HFFc6 (cell line): Measurements from ENCODE around the gene RNF208. TPM values are rescaled to one million over a fixed set of nuclear protein-coding genes. Genes with fewer than 3 reads are reported as not detected.

Experiments used
- DNase-seq: peaks from one replicate; pipeline ENCODE4 v3.0.0-alpha.2; 2018
- H3K27ac Mint-ChIP-seq: 2 replicates; pipeline ENCODE4 v1.8.0; 2020; ENCODE audit warnings: mild to moderate bottlenecking, mixed read lengths
- H3K27me3 Mint-ChIP-seq: 2 replicates; pipeline ENCODE4 v1.8.0; 2021; ENCODE audit warnings: mild to moderate bottlenecking, moderate library complexity, mixed read lengths; ENCODE audit not compliant: insufficient read depth
- H3K36me3 Mint-ChIP-seq: 2 replicates; pipeline ENCODE4 v1.8.0; 2021; ENCODE audit warnings: low read depth, mixed read lengths
- H3K4me1 Mint-ChIP-seq: 2 replicates; pipeline ENCODE4 v1.8.0; 2020; ENCODE audit warnings: low read depth, mixed read lengths
- H3K4me3 Mint-ChIP-seq: 2 replicates; pipeline ENCODE4 v1.8.0; 2020; ENCODE audit warnings: mild to moderate bottlenecking, moderate library complexity, mixed read lengths
- H3K9me3 Mint-ChIP-seq: 2 replicates; pipeline ENCODE4 v1.8.0; 2020; ENCODE audit warnings: mild to moderate bottlenecking, mixed read lengths
- CTCF ChIP-seq: fragments of 200-600 bp; sonication (generic); IDR thresholded peaks from 2 replicates; pipeline ENCODE4 v1.5.0; 2021; ENCODE audit warnings: antibody characterized with exemption, mild to moderate bottlenecking
- total RNA-seq, 6 experiments: library from RNA; stranded (reverse); fragmentation: NEBNext Ultra II Directional; extraction: Animal tissue kit (Norgen Biotek cat#: 25700); gene quantifications; 2 replicates in 1 of 6; 3 replicates in 5 of 6; pipeline ENCODE4 v1.2.3, GENCODE V29; 2021

Gene RNF208
- total RNA-seq, 6 experiments from 2014 or later: 2.5 to 3.8 (median 3.4) TPM

GRCh38 chr9:137220317-137221094 is 1.5 kb downstream of the RNF208 start:
- no peak for TF ChIP-seq CTCF
- DNase-seq: no peak
- Mint-ChIP-seq H3K4me1 (peaks cover 5% of the 10 kb centered on the region; the same call in 1 of the 2 replicates), H3K27me3 (no peaks in the 10 kb centered on the region; the same call in 1 of the 2 replicates), H3K36me3 (no peaks in the 10 kb centered on the region), H3K4me3 (no peak overlapping the region), H3K9me3 (no peaks in the 10 kb centered on the region), H3K27ac (no peak overlapping the region)

GRCh38 chr9:137219757-137220316 is 2.2 kb downstream of the RNF208 start:
- H3K27ac Mint-ChIP-seq: no peak overlapping the region
- H3K4me3 Mint-ChIP-seq: no peak overlapping the region
- no peaks in the 10 kb centered on the region for H3K9me3 Mint-ChIP-seq
- DNase-seq: no peak
- peaks cover 5% of the 10 kb centered on the region; the same call in 1 of the 2 replicates for H3K4me1 Mint-ChIP-seq
- H3K27me3 Mint-ChIP-seq: no peaks in the 10 kb centered on the region; the same call in 1 of the 2 replicates
- no peak for TF ChIP-seq CTCF
- H3K36me3 Mint-ChIP-seq: no peaks in the 10 kb centered on the region

- TF ChIP-seq CTCF: no peak
- H3K9me3 Mint-ChIP-seq: no peaks in the 10 kb centered on the region
- no peak overlapping the region for H3K4me3 Mint-ChIP-seq
- no peaks in the 10 kb centered on the region for H3K36me3 Mint-ChIP-seq
- H3K27me3 Mint-ChIP-seq: no peaks in the 10 kb centered on the region; the same call in 1 of the 2 replicates
- peak overlapping the region; percentile 52; the same call in 1 of the 2 replicates for H3K27ac Mint-ChIP-seq
- H3K4me1 Mint-ChIP-seq: peaks cover 5% of the 10 kb centered on the region; the same call in 1 of the 2 replicates
- DNase-seq: no peak
Measured at GRCh38 chr9:137218754-137219271, 3.2 kb downstream of the RNF208 start.

- H3K27ac Mint-ChIP-seq: no peak overlapping the region
- H3K27me3 Mint-ChIP-seq: no peaks in the 10 kb centered on the region; the same call in 1 of the 2 replicates
- TF ChIP-seq CTCF: no peak
- H3K4me1 Mint-ChIP-seq: peaks cover 5% of the 10 kb centered on the region; the same call in 1 of the 2 replicates
- no peak overlapping the region for H3K4me3 Mint-ChIP-seq
- DNase-seq: no peak
- no peaks in the 10 kb centered on the region for H3K36me3 Mint-ChIP-seq
- H3K9me3 Mint-ChIP-seq: no peaks in the 10 kb centered on the region
Measured at GRCh38 chr9:137218212-137218753, 3.8 kb downstream of the RNF208 start.

- H3K4me3 Mint-ChIP-seq: no peak overlapping the region
- no peak for TF ChIP-seq CTCF
- H3K9me3 Mint-ChIP-seq: no peaks in the 10 kb centered on the region
- H3K4me1 Mint-ChIP-seq: peaks cover 5% of the 10 kb centered on the region; the same call in 1 of the 2 replicates
- H3K27me3 Mint-ChIP-seq: no peaks in the 10 kb centered on the region
- H3K36me3 Mint-ChIP-seq: no peaks in the 10 kb centered on the region
- no peak overlapping the region for H3K27ac Mint-ChIP-seq
- DNase-seq: no peak
Measured at GRCh38 chr9:137217276-137218211, 4.5 kb downstream of the RNF208 start.
